ENCODE results near the gene IMPA2. TPM values are rescaled to one million over a fixed set of nuclear protein-coding genes. Genes with fewer than 3 reads are reported as not detected.

The IMPA2 gene
- total RNA-seq, 2 experiments from 2014 or later: 18.6 to 20.4 TPM

DNA sequence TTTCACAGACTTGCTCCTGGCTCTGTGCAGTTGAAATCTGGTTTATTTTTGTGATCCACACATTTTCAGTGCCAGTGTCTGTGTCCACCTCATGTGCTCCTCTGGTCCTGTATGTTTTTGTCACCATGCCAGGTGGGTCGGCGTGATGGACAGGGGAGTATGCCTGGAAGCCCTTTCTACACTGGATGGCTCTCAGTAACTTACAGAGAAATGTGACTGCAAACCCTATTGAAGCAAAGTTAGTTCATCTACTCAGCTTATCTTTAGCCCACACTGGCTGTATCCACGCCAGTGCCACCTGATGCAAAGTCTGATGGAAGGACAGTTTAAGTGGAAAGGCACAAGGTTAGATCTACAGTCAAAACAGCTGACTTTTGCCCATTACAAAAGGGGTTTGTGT, 4.3 kb downstream of the IMPA2 start:
- Mint-ChIP-seq H3K4me3 (no peak overlapping the region), H3K27ac (no peak overlapping the region), H3K27me3 (peaks cover 4% of the 10 kb centered on the region), H3K36me3 (ENCODE audit: low read depth) (no peaks in the 10 kb centered on the region), H3K9me3 (no peaks in the 10 kb centered on the region), H3K4me1 (peaks cover 10% of the 10 kb centered on the region)
- POLR2A ChIA-PET: no interaction called here
- CTCF ChIA-PET: no interaction called here
- DNase-seq: no peak

DNA sequence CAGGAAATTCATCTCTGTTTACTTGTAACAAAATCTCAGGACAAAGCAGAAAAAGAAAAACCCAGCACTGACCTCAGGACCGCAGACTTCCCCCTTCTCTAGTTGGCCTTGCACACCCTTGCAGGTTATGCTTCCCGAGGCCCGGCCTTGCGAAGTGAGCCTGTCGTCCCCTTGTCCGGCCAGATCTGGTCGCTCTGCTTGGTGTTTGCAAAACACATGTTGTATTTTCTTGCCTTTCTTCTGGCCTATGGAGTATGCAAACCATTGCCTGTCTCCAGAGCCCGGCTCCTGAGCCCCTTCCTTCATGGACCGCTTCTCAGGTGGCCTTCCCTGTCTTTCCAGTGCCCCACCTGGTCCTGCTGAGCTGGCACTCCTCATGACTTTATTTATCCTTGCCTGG, 4.8 kb downstream of the IMPA2 start:
- H3K4me3 Mint-ChIP-seq: no peak overlapping the region
- no peaks in the 10 kb centered on the region for H3K36me3 Mint-ChIP-seq (ENCODE audit: low read depth)
- no peaks in the 10 kb centered on the region for H3K9me3 Mint-ChIP-seq
- ChIA-PET POLR2A (no interaction called here), CTCF (no interaction called here)
- H3K27ac Mint-ChIP-seq: no peak overlapping the region
- H3K27me3 Mint-ChIP-seq: peaks cover 4% of the 10 kb centered on the region
- DNase-seq: no peak
- peaks cover 10% of the 10 kb centered on the region for H3K4me1 Mint-ChIP-seq

DNA sequence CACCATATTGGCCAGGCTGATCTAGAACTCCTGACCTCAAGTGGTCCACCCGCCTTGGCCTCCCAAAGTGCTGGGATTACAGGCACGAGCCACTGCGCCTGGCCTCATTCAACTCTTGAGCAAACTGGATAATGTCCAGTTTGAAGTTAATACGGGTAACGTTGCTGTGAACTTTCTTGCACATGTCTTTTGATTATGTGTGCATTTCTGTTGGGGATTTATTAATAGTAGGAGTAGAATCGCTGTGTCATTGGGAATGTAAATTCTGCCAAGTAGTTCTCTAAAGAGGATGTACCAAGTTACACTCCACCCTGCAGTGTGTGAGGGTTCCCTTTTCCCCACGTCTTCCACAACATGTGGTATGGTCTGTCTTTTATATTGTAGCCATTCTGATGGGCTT, 6.2 kb downstream of the IMPA2 start:
- peak overlapping the region; percentile 41 for H3K27ac Mint-ChIP-seq
- no peak overlapping the region for H3K4me3 Mint-ChIP-seq
- peaks cover 4% of the 10 kb centered on the region for H3K27me3 Mint-ChIP-seq
- POLR2A ChIA-PET: no interaction called here
- H3K36me3 Mint-ChIP-seq (ENCODE audit: low read depth): no peaks in the 10 kb centered on the region
- H3K4me1 Mint-ChIP-seq: peaks cover 6% of the 10 kb centered on the region
- no peaks in the 10 kb centered on the region for H3K9me3 Mint-ChIP-seq
- no peak for DNase-seq
- CTCF ChIA-PET: interaction anchor here (1.3 kb wide), 1 partner anchor 49 kb away, joined by 3 read pairs; no protein-coding TSS in a partner anchor

DNA sequence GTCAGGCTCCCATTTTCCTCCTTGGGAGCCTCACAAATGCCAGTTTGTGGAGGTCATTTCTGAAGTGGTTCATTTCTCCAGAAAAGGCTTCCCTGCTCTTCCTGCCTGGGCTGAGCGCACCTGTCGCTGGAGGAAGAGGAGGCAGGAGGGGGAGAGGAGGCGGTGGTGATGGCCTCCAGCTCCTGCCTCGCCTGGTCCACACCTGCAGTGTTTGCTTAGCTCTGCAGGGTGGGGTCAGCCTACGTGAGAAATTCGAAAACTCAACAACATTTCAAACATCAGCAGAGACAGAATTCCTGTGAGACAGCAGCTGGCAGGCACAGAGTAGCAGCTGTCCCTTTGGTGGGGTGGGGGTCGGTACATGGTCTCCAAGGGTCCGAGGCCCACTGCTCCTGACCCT, 7.9 kb downstream of the IMPA2 start:
- Mint-ChIP-seq H3K27ac (no peak overlapping the region), H3K27me3 (no peaks in the 10 kb centered on the region), H3K4me1 (no peaks in the 10 kb centered on the region), H3K36me3 (ENCODE audit: low read depth) (no peaks in the 10 kb centered on the region), H3K9me3 (no peaks in the 10 kb centered on the region), H3K4me3 (no peak overlapping the region)
- POLR2A ChIA-PET: no interaction called here
- CTCF ChIA-PET: interaction anchor here (1.0 to 1.5 kb wide), 5 partner anchors 9 to 56 kb away, joined by 3 to 4 read pairs (median 3); no protein-coding TSS in a partner anchor
- DNase-seq: no peak

DNA sequence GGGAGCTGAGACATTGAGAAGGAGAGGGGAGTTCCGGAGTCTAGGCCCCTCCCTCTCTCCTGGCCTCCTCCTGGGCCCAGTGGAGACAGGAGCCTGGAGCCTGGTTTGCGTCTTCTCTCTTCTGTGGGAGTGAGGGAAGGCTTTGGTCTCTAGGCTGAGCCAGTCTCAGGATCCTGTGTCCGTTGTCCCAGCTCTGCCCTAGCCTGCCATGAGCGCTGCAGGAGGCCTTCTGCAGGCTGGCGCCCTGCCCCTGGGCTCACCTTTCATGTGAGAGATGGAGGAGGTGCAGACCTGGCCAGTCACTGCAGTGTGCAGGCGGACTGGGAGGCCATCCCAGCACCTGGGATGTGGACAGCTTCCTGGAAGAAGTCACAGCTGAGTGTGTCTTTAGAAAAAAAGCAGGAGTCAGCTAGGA, 8.7 kb downstream of the IMPA2 start:
- Mint-ChIP-seq H3K27ac (no peak overlapping the region), H3K4me1 (peaks cover 5% of the 10 kb centered on the region), H3K27me3 (no peaks in the 10 kb centered on the region), H3K9me3 (no peaks in the 10 kb centered on the region), H3K4me3 (no peak overlapping the region), H3K36me3 (ENCODE audit: low read depth) (no peaks in the 10 kb centered on the region)
- ChIA-PET CTCF (interaction anchor here (0.8 to 1.5 kb wide), 5 partner anchors 9 to 155 kb away, joined by 3 read pairs; no protein-coding TSS in a partner anchor), POLR2A (no interaction called here)
- no peak for DNase-seq

DNA sequence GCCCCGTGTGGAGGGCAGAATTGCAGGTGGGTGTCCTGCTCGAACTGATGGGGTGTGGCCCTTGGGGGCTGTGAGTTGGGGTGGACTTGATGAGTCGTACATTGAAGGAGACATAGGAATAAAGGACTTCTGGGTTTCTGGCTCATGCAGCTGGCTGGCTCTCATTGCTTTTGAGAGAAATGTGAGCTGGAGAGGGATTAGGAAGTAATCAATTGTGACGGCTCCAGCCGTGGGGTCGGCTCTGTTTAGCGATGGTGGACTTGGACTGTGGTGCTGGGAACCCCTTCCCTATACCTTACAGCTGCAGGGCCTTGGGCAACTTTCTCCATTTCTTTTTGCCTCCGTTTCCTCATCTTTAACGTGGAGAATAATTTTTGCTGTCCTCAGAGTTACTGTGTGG, 9.2 kb downstream of the IMPA2 start:
- H3K4me3 Mint-ChIP-seq: no peak overlapping the region
- no peaks in the 10 kb centered on the region for H3K36me3 Mint-ChIP-seq (ENCODE audit: low read depth)
- no peaks in the 10 kb centered on the region for H3K27me3 Mint-ChIP-seq
- no peak overlapping the region for H3K27ac Mint-ChIP-seq
- H3K9me3 Mint-ChIP-seq: no peaks in the 10 kb centered on the region
- ChIA-PET CTCF (interaction anchor here (0.9 to 1.5 kb wide), 2 partner anchors 9 to 14 kb away, joined by 3 read pairs; partner anchors contain the start of gene IMPA2), POLR2A (no interaction called here)
- H3K4me1 Mint-ChIP-seq: peaks cover 11% of the 10 kb centered on the region
- no peak for DNase-seq

DNA sequence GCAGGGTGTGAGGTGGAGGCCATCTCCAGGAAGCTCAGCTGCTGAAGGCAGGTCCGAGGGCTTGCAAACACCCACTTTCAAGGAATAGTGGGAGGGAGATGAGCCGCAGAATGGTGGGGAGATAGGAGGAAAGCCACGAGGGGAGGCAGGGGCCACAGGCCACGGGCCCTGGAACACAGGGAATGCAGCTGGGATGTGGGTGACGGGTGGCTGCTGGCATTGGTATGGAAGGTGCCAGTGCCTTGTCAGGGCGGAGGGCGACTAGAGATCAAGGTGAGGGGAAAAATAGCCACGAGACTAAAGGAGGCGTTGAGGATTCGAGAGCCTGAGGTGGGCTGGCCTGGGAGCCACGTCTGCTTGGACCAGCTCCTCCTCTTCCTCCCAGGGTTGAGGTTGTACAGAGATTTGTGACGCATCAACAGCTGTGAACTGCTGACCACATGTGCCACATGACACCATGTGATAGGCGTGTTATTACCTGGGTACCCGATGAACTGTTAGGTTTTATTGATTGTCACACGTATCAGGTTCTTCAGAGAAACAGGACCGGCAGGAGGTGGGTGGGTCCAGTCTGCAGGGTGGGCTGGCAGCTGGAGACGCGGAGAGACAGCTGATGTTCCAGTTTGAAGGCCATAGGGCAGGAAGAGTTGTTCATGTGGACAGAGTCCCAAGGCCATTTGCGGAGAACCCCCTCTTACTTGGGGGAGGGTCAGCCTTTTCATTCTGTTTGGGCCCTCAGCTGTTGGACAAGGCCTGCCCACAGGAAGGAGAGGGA, 9.9 kb downstream of the IMPA2 start:
- DNase-seq: no peak
- Mint-ChIP-seq H3K27ac (no peak overlapping the region), H3K36me3 (ENCODE audit: low read depth) (no peaks in the 10 kb centered on the region), H3K27me3 (no peaks in the 10 kb centered on the region), H3K9me3 (no peaks in the 10 kb centered on the region), H3K4me1 (peaks cover 17% of the 10 kb centered on the region), H3K4me3 (no peak overlapping the region)
- CTCF ChIA-PET: interaction anchor here (0.7 to 1.5 kb wide), 3 partner anchors 9 to 45 kb away, joined by 3 read pairs; partner anchors contain the start of gene IMPA2
- POLR2A ChIA-PET: no interaction called here

DNA sequence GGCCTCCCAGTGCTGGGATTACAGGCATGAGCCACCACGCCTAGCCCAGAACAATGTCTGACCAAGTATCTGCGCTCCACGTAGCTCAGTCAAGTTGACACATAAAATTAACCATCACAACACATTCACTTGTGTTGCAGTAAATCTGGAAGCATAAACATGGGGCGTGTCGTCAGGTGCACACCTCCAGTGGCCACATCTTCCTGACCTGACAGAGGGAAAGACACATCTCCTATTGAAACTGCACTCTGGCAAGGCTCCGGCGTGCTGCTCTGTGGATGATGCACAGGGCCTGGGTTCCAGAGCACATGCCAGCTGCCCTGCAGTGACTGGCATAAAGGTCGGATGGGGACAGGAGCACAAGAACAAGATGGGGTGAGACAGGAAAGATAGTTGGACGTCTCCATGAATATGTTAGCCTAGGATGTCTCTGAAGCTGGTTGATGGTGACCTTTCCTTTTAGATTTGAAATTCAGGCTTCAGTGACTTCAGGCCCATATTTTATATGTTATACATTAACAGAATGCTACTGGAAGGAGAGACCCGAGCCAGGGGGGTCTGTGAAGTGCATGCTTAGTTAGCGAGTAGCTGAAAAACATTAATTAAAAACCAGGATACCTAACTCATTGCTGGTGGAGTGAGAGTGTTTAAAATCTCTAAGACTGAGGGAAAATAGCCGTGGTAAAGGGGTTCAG, 10.9 kb downstream of the IMPA2 start:
- H3K4me1 Mint-ChIP-seq: peaks cover 23% of the 10 kb centered on the region
- ChIA-PET POLR2A (interaction anchor here (0.6 kb wide), 1 partner anchor 316 kb away, joined by 4 read pairs; no protein-coding TSS in a partner anchor), CTCF (interaction anchor here (0.6 to 1.3 kb wide), 2 partner anchors 50 to 67 kb away, joined by 3 to 4 read pairs; no protein-coding TSS in a partner anchor)
- H3K9me3 Mint-ChIP-seq: no peaks in the 10 kb centered on the region
- H3K27ac Mint-ChIP-seq: no peak overlapping the region
- H3K4me3 Mint-ChIP-seq: no peak overlapping the region
- H3K27me3 Mint-ChIP-seq: no peaks in the 10 kb centered on the region
- H3K36me3 Mint-ChIP-seq (ENCODE audit: low read depth): no peaks in the 10 kb centered on the region
- DNase-seq: no peak

DNA sequence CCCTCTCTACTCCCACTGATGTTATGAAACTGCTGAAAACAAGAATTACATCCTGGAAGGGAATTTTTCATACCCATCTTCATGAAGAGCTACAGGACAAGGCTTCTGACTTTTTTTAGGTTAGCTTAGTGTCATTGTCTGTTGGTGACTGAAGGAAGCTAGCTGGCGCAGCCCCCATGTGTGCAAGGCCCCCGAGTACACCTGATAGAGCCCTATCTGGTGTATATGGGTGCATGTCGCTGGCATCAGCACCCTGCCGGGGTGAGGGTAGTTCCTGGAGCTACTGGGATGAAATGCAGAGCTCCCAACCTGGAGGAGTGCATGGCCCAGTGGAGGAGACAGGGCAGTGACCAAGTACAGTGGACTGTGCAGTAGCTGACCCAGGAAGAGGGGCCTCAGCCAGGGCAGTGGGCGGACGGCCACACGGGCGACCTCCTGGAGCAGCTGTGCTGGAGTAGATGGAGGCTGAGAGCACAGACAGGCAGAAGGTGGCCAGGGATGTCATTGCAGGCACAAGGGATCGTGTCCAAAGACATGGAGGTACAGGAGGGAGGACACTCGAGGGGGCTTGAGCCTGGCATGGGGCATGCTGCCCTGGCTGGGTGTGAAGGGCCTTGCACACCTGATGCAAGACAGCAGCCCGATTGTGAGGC, 12.1 kb downstream of the IMPA2 start:
- CTCF ChIA-PET: interaction anchor here (1.0 to 5.3 kb wide), 4 partner anchors 10 to 68 kb away, joined by 3 to 59 read pairs (median 8); no protein-coding TSS in a partner anchor
- Mint-ChIP-seq H3K4me3 (no peak overlapping the region), H3K4me1 (peaks cover 23% of the 10 kb centered on the region), H3K27ac (no peak overlapping the region), H3K27me3 (no peaks in the 10 kb centered on the region), H3K36me3 (ENCODE audit: low read depth) (no peaks in the 10 kb centered on the region), H3K9me3 (no peaks in the 10 kb centered on the region)
- POLR2A ChIA-PET: no interaction called here
- no peak for DNase-seq

DNA sequence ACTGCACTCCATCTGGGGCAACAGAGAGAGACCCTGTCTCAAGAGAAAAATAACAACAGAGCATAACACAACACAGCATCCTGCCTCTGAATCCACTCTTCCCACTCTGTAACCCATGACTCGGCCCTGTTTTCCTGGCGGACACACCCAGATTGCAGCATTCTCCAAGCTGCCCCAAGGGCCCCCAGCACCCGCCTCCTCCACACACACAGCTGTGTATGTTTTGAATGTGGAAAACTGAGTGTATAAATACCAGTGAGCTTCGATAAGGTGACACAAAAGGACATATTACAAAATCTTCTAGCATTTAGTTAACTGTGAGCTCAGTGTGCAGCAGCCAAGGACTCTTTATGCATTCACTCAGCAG, 13.0 kb downstream of the IMPA2 start:
- H3K4me3 Mint-ChIP-seq: no peak overlapping the region
- no peaks in the 10 kb centered on the region for H3K27me3 Mint-ChIP-seq
- ChIA-PET POLR2A (interaction anchor here (1.2 kb wide), 1 partner anchor 11 kb away, joined by 9 read pairs; no protein-coding TSS in a partner anchor), CTCF (interaction anchor here (1.1 to 5.3 kb wide), 10 partner anchors 9 to 261 kb away, joined by 3 to 59 read pairs (median 8); no protein-coding TSS in a partner anchor)
- peaks cover 23% of the 10 kb centered on the region for H3K4me1 Mint-ChIP-seq
- no peaks in the 10 kb centered on the region for H3K9me3 Mint-ChIP-seq
- DNase-seq: no peak
- H3K36me3 Mint-ChIP-seq (ENCODE audit: low read depth): no peaks in the 10 kb centered on the region
- no peak overlapping the region for H3K27ac Mint-ChIP-seq

DNA sequence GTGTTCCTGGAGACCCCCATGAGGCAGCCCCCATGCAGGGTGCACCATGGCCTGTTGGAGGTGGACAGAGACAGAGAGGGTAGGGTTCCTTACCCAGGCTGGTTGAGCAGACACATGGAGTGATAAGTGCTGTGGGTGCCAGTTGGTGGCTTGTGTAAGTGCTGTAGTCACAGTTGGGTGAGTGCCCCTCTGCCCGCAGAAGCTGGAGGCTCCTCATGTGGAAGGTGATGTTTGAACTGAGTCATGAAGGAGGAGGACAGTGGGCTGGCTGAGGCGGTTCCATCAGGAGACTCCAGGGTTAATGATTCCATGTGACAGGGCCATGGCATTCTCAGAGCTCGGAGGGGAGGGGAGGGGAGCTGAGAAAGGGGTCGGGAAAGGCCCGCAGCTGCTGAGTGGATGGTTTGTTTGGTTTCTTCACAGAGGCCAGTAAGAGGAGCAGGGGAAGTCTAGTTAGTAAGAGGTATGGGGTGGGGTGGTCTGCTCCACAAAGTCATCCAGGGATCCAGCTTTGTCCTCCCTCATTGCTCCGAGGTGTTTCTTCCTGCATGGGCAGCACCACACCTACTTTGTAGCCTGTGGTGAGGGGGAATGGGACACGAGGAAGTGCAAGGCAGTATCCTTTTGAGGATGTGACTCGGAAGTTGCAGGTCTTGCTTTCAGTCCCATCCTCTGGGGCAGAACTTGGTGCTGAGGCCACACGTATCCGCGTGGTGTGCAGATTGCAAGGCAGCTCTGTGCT, 13.6 kb downstream of the IMPA2 start:
- no peak overlapping the region for H3K4me3 Mint-ChIP-seq
- H3K36me3 Mint-ChIP-seq (ENCODE audit: low read depth): no peaks in the 10 kb centered on the region
- H3K27me3 Mint-ChIP-seq: no peaks in the 10 kb centered on the region
- H3K4me1 Mint-ChIP-seq: peaks cover 23% of the 10 kb centered on the region
- no peak for DNase-seq
- no peak overlapping the region for H3K27ac Mint-ChIP-seq
- ChIA-PET POLR2A (interaction anchor here (1.1 to 1.2 kb wide), 2 partner anchors 12 to 14 kb away, joined by 4 to 9 read pairs; partner anchors contain the start of gene IMPA2), CTCF (interaction anchor here (1.0 to 5.3 kb wide), 15 partner anchors 9 to 267 kb away, joined by 3 to 59 read pairs (median 6); no protein-coding TSS in a partner anchor)
- H3K9me3 Mint-ChIP-seq: no peaks in the 10 kb centered on the region
